WTC11 (cell line): ENCODE measurements around the gene SKAP1. TPM values are rescaled to one million over a fixed set of nuclear protein-coding genes. Genes with fewer than 3 reads are reported as not detected.

Experiments used
- ATAC-seq: fragments of 200-7000 bp; cut with Tn5 transposase; 2 replicates; pipeline ENCODE4 v1.10.0; 2021; ENCODE audit warnings: mild to moderate bottlenecking, moderate library complexity
- CTCF ChIA-PET: fragments of 300-600 bp; sonication (Branson Sonifier 250); formaldehyde crosslinking; loops from one replicate; lab custom pipeline; 2021; ENCODE audit warnings: antibody characterized with exemption; lab: Charles Lee
- POLR2A ChIA-PET: fragments of 350-600 bp; sonication (Branson Sonifier 250); formaldehyde crosslinking; loops from one replicate; lab custom pipeline; 2021; ENCODE audit warnings: antibody characterized with exemption; lab: Charles Lee
- DNase-seq: peaks from one replicate; pipeline ENCODE4 v3.0.0; 2021; ENCODE audit warnings: low spot score
- H3K27ac Mint-ChIP-seq: 2 replicates; pipeline ENCODE4 v1.8.0; 2021; ENCODE audit warnings: mixed read lengths
- H3K27me3 Mint-ChIP-seq: 2 replicates; pipeline ENCODE4 v1.8.0; 2021; ENCODE audit warnings: low read depth, mild to moderate bottlenecking, moderate library complexity, mixed read lengths
- H3K36me3 Mint-ChIP-seq: 2 replicates; pipeline ENCODE4 v1.8.0; 2021; ENCODE audit warnings: mixed read lengths
- H3K4me1 Mint-ChIP-seq: 2 replicates; pipeline ENCODE4 v1.8.0; 2022; ENCODE audit warnings: mixed read lengths
- H3K4me3 Mint-ChIP-seq: 2 replicates; pipeline ENCODE4 v1.8.0; 2021; ENCODE audit warnings: mild to moderate bottlenecking, moderate library complexity, mixed read lengths
- H3K9me3 Mint-ChIP-seq: 2 replicates; pipeline ENCODE4 v1.8.0; 2021; ENCODE audit warnings: mixed read lengths
- ATF3 ChIP-seq: sonication (generic); formaldehyde crosslinking; conservative IDR thresholded peaks from 2 replicates; pipeline ENCODE4 v1.8.1; 2022; ENCODE audit warnings: mild to moderate bottlenecking, missing genetic modification reagents
- CREB1 ChIP-seq: sonication (generic); formaldehyde crosslinking; IDR thresholded peaks from 2 replicates; pipeline ENCODE4 v1.8.0; 2023; ENCODE audit warnings: mild to moderate bottlenecking, missing genetic modification reagents
- ESRRA ChIP-seq: sonication (generic); formaldehyde crosslinking; IDR thresholded peaks from 2 replicates; pipeline ENCODE4 v1.8.1; 2022; ENCODE audit warnings: mild to moderate bottlenecking, missing genetic modification reagents, borderline replicate concordance
- FOXK1 ChIP-seq: sonication (generic); formaldehyde crosslinking; IDR thresholded peaks from 2 replicates; pipeline ENCODE4 v1.8.0; 2022; ENCODE audit warnings: mild to moderate bottlenecking, moderate library complexity, missing genetic modification reagents
- GRHL2 ChIP-seq: fragments of 250-450 bp; sonication (Bioruptor Pico); IDR thresholded peaks from 2 replicates; pipeline ENCODE4 v1.8.0; 2022; ENCODE audit warnings: mild to moderate bottlenecking, moderate library complexity; ENCODE audit not compliant: insufficient replicate concordance, severe bottlenecking
- KAT7 ChIP-seq: sonication (generic); formaldehyde crosslinking; IDR thresholded peaks from 2 replicates; pipeline ENCODE4 v1.8.1; 2023; ENCODE audit warnings: missing genetic modification reagents, mild to moderate bottlenecking, borderline replicate concordance
- RELA ChIP-seq: sonication (generic); formaldehyde crosslinking; IDR thresholded peaks from 2 replicates; pipeline ENCODE4 v1.8.1; 2022; ENCODE audit warnings: missing genetic modification reagents, mild to moderate bottlenecking, borderline replicate concordance
- RORB ChIP-seq: fragments of 250-450 bp; sonication (Bioruptor Pico); IDR thresholded peaks from 2 replicates; pipeline ENCODE4 v1.9.0; 2021; ENCODE audit warnings: mild to moderate bottlenecking
- TCF7 ChIP-seq: sonication (generic); formaldehyde crosslinking; IDR thresholded peaks from 2 replicates; pipeline ENCODE4 v1.8.0; 2022; ENCODE audit warnings: mild to moderate bottlenecking, low read depth, missing genetic modification reagents, moderate library complexity
- TEAD1 ChIP-seq: sonication (generic); formaldehyde crosslinking; IDR thresholded peaks from 2 replicates; pipeline ENCODE4 v1.8.0; 2022; ENCODE audit warnings: mild to moderate bottlenecking, missing genetic modification reagents
- TP53 ChIP-seq: sonication (generic); formaldehyde crosslinking; IDR thresholded peaks from 2 replicates; pipeline ENCODE4 v1.8.1; 2023; ENCODE audit warnings: mild to moderate bottlenecking, missing genetic modification reagents
- total RNA-seq: library from RNA; stranded (reverse); gene quantifications from 3 replicates; pipeline ENCODE4 v1.2.3, GENCODE V29; 2021
- TF ChIP-seq, protein P1 (sequence below): fragments of 250-450 bp; sonication (Bioruptor Pico); IDR thresholded peaks from 2 replicates; pipeline ENCODE4 v1.9.0; 2021; ENCODE audit warnings: mild to moderate bottlenecking
- TF ChIP-seq, protein P2 (sequence below): fragments of 250-450 bp; sonication (Bioruptor Pico); IDR thresholded peaks from 2 replicates; pipeline ENCODE4 v2.1.2; 2022; ENCODE audit warnings: mild to moderate bottlenecking, moderate library complexity
- TF ChIP-seq, protein P3 (sequence below): sonication (generic); formaldehyde crosslinking; IDR thresholded peaks from 2 replicates; pipeline ENCODE4 v1.8.1; 2023; ENCODE audit warnings: mild to moderate bottlenecking, moderate library complexity, missing genetic modification reagents
- TF ChIP-seq, protein P4 (sequence below): sonication (generic); formaldehyde crosslinking; conservative IDR thresholded peaks from 2 replicates; pipeline ENCODE4 v1.8.1; 2023; ENCODE audit warnings: mild to moderate bottlenecking, low read depth, missing genetic modification reagents, moderate library complexity
- TF ChIP-seq, protein P5 (sequence below): sonication (generic); formaldehyde crosslinking; IDR thresholded peaks from 2 replicates; pipeline ENCODE4 v1.8.0; 2022; ENCODE audit warnings: mild to moderate bottlenecking, missing genetic modification reagents

SKAP1 gene
- total RNA-seq, 1 experiment from 2014 or later = not detected

- no peak for TF ChIP-seq ATF3 (CRISPR knock-in tag)
- no peak for TF ChIP-seq TEAD1
- no peak for TF ChIP-seq CREB1 (CRISPR knock-in tag)
- TF ChIP-seq KAT7 (CRISPR knock-in tag) = no peak
- TF ChIP-seq, protein P1, sequence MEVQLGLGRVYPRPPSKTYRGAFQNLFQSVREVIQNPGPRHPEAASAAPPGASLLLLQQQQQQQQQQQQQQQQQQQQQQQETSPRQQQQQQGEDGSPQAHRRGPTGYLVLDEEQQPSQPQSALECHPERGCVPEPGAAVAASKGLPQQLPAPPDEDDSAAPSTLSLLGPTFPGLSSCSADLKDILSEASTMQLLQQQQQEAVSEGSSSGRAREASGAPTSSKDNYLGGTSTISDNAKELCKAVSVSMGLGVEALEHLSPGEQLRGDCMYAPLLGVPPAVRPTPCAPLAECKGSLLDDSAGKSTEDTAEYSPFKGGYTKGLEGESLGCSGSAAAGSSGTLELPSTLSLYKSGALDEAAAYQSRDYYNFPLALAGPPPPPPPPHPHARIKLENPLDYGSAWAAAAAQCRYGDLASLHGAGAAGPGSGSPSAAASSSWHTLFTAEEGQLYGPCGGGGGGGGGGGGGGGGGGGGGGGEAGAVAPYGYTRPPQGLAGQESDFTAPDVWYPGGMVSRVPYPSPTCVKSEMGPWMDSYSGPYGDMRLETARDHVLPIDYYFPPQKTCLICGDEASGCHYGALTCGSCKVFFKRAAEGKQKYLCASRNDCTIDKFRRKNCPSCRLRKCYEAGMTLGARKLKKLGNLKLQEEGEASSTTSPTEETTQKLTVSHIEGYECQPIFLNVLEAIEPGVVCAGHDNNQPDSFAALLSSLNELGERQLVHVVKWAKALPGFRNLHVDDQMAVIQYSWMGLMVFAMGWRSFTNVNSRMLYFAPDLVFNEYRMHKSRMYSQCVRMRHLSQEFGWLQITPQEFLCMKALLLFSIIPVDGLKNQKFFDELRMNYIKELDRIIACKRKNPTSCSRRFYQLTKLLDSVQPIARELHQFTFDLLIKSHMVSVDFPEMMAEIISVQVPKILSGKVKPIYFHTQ (CRISPR knock-in tag) = no peak
- TF ChIP-seq, protein P2, sequence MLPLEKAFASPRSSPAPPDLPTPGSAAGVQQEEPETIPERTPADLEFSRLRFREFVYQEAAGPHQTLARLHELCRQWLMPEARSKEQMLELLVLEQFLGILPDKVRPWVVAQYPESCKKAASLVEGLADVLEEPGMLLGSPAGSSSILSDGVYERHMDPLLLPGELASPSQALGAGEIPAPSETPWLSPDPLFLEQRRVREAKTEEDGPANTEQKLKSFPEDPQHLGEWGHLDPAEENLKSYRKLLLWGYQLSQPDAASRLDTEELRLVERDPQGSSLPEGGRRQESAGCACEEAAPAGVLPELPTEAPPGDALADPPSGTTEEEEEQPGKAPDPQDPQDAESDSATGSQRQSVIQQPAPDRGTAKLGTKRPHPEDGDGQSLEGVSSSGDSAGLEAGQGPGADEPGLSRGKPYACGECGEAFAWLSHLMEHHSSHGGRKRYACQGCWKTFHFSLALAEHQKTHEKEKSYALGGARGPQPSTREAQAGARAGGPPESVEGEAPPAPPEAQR (CRISPR knock-in tag) = no peak
- TF ChIP-seq FOXK1 (CRISPR knock-in tag) = no peak
- TF ChIP-seq RELA = no peak
- no peak for TF ChIP-seq ESRRA (CRISPR knock-in tag)
Observed at GRCh38 chr17:48335146-48335784, 94.7 kb downstream of the SKAP1 start (continued).

DNA sequence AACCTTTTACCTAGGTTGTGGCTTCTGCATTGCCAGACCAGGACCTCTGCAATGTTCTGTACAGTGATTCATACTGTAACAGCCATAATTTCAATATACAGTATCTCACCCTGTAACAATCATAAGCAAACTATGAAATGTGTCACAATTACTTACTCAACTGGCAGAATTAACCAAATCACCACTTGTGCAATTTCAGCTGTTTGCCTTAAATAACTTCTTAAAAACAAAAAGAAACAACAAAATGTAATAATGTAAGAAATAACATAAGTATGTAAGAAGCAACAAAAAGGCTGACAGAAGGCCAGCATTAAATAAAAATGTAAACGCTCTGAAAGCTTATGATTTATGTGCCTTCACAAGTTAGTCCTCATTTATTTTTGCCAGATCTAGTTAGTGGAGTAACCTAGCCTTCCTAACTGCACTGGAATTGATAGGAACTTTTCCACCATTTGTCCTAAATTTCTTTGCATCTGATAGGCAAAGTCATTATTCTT, 96.9 kb downstream of the SKAP1 start:
- Mint-ChIP-seq H3K4me1 (peaks cover 6% of the 10 kb centered on the region), H3K4me3 (no peak overlapping the region), H3K36me3 (no peaks in the 10 kb centered on the region), H3K9me3 (no peaks in the 10 kb centered on the region), H3K27ac (no peak overlapping the region), H3K27me3 (peaks cover 22% of the 10 kb centered on the region)
- ATAC-seq (no peak), DNase-seq (no peak)
- POLR2A ChIA-PET = no interaction called here
- CTCF ChIA-PET = interaction anchor here (0.9 to 2.5 kb wide), 6 partner anchors 17 to 104 kb away, joined by 3 to 19 read pairs (median 3); no protein-coding TSS in a partner anchor
- TF ChIP-seq, protein P3, sequence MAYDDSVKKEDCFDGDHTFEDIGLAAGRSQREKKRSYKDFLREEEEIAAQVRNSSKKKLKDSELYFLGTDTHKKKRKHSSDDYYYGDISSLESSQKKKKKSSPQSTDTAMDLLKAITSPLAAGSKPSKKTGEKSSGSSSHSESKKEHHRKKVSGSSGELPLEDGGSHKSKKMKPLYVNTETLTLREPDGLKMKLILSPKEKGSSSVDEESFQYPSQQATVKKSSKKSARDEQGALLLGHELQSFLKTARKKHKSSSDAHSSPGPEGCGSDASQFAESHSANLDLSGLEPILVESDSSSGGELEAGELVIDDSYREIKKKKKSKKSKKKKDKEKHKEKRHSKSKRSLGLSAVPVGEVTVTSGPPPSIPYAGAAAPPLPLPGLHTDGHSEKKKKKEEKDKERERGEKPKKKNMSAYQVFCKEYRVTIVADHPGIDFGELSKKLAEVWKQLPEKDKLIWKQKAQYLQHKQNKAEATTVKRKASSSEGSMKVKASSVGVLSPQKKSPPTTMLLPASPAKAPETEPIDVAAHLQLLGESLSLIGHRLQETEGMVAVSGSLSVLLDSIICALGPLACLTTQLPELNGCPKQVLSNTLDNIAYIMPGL (CRISPR knock-in tag) = no peak
- TF ChIP-seq TP53 (CRISPR knock-in tag) = no peak
- TF ChIP-seq, protein P2 (CRISPR knock-in tag) = no peak
- no peak for TF ChIP-seq FOXK1 (CRISPR knock-in tag)
- no peak for TF ChIP-seq TCF7 (CRISPR knock-in tag)
- TF ChIP-seq, protein P4, sequence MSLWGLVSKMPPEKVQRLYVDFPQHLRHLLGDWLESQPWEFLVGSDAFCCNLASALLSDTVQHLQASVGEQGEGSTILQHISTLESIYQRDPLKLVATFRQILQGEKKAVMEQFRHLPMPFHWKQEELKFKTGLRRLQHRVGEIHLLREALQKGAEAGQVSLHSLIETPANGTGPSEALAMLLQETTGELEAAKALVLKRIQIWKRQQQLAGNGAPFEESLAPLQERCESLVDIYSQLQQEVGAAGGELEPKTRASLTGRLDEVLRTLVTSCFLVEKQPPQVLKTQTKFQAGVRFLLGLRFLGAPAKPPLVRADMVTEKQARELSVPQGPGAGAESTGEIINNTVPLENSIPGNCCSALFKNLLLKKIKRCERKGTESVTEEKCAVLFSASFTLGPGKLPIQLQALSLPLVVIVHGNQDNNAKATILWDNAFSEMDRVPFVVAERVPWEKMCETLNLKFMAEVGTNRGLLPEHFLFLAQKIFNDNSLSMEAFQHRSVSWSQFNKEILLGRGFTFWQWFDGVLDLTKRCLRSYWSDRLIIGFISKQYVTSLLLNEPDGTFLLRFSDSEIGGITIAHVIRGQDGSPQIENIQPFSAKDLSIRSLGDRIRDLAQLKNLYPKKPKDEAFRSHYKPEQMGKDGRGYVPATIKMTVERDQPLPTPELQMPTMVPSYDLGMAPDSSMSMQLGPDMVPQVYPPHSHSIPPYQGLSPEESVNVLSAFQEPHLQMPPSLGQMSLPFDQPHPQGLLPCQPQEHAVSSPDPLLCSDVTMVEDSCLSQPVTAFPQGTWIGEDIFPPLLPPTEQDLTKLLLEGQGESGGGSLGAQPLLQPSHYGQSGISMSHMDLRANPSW (CRISPR knock-in tag) = no peak
- TF ChIP-seq, protein P5, sequence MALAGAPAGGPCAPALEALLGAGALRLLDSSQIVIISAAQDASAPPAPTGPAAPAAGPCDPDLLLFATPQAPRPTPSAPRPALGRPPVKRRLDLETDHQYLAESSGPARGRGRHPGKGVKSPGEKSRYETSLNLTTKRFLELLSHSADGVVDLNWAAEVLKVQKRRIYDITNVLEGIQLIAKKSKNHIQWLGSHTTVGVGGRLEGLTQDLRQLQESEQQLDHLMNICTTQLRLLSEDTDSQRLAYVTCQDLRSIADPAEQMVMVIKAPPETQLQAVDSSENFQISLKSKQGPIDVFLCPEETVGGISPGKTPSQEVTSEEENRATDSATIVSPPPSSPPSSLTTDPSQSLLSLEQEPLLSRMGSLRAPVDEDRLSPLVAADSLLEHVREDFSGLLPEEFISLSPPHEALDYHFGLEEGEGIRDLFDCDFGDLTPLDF (CRISPR knock-in tag) = no peak
- no peak for TF ChIP-seq RORB
- no peak for TF ChIP-seq GRHL2
- TF ChIP-seq RELA = no peak
